HG03469 (cell line): ENCODE results near the gene DALRD3.

Experiments used
- ATAC-seq: cut with Tn5 transposase; IDR thresholded peaks from one replicate; pipeline ENCODE4 v1.9.1; 2021; ENCODE audit warnings: mild to moderate bottlenecking, moderate library complexity, moderate number of reproducible peaks; ENCODE audit not compliant: unreplicated experiment

The DALRD3 gene

GRCh38 chr3:49006408-49007067 is 11.8 kb downstream of the DALRD3 start:
- no peak for ATAC-seq

DNA sequence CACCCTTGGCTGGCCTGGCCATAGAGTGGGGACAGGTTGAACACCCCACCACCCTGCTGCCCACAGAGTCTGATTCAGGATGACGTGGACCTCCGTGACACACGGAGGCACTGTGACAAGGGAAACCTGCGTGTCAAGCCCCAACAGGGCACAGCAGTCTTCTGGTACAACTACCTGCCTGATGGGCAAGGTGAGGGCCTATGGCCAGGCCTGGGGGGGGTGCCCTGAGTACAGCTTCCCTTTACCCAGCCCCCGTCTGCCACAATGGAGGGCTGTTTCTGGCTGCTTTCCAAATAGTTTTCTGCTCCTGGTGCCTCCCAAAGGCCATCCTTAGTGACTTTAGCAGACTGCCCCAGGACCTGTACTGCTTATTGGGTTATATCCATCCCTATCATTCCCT is 12.4 kb downstream of the DALRD3 start:
- no peak for ATAC-seq

- no peak for ATAC-seq
These were observed 13.1 kb downstream of the DALRD3 start for GRCh38 chr3:49005303-49005680.

GRCh38 chr3:49004352-49005302 is 13.8 kb downstream of the DALRD3 start:
- ATAC-seq: no peak

DNA sequence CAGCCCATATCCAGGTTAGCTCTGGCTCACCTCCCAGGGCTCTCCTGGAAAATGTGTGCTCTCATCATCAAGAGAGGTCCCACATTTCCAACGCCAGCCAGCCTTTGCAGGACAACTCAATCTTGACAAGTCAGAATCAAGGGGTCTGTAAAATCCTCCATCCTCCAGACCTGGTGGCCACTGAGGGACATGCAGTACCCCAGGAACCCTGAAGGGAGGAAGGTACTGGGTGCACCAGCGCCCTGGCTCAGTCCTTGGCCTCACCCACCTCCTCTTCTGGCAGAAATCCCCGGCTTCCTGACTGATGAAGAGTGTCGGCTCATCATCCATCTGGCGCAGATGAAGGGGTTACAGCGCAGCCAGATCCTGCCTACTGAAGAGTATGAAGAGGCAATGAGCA is 17.2 kb downstream of the DALRD3 start:
- no peak for ATAC-seq

DNA sequence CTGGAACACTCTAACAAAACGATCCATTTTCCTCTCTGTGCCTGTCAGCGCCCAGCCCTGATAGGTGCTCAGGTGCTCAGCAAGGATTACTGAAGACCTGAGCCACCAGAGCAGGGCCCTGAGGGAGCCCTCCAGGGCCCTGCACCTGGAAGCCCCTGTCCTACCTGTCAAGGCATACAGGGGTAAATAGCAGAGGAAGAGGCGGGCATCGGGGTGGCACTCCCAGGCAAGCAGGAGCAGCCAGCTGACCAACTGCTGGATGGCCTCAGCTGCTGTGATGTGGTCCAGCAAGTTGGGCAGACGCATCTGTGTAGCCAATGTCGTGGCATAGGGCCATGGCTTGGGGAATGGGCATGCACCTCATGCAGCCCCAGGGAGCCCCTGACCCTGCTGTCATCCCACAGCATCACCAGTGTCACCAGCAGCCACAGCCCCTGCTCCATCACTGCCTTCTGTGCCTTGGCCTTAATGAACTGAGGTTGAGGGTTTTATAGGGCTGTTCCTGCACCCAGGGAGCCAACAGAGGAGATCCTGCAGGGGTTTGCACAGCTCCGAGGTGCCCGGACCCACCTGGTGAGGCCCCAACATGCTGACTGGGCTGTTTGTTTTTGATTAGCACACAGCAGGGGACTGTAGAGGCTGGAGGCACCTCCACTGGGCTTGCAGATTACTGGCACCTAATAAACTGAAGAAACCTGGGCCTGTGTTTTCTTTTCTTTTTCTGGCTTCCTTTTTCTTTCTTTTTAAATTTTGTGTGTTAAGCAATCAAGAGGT is 19.1 kb downstream of the DALRD3 start:
- ATAC-seq: no peak

DNA sequence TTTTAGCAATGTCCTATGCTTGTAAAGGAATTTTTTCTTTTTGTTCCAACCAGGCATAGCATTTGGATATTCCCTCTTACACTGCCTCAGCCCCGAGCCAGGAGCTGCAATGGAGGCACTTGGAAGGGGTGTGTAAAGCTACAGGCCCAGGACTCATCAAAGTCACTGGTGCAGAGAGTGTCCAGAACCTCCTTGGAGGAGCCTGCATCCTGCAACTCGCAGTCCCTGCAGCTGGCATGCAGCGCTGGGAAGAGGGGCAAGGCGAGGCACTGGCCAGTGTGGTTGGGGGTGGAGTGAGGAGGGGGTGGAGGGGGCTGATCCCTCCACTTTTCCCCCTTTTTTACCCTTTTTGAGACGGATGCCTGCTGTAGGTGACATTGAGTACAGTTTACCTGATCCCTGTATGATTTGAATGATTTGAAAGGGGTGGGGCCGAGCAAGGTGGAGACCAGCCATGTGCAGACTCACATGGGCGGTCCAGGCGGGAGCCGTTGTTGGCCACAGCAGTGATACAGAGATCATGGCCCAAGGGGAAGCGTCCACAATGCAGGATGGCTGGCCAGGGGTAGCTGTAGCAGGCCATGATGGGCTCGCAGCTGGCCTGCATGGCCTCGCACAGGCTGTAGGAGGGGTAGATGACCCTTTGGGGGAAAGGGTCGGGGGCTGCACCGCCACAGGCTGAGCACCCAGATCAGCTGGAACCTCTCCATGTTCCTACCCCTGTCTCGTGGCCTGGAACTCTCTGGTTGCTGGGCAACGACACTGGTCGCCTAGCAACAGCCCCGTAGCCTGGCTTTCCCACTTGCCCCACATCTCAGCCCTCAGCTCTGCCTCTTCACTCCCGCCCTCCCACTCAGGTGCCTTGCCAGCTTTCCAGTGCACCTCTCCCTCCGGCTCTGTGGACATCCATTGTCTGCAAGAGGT is 20.4 kb downstream of the DALRD3 start:
- no peak for ATAC-seq

DNA sequence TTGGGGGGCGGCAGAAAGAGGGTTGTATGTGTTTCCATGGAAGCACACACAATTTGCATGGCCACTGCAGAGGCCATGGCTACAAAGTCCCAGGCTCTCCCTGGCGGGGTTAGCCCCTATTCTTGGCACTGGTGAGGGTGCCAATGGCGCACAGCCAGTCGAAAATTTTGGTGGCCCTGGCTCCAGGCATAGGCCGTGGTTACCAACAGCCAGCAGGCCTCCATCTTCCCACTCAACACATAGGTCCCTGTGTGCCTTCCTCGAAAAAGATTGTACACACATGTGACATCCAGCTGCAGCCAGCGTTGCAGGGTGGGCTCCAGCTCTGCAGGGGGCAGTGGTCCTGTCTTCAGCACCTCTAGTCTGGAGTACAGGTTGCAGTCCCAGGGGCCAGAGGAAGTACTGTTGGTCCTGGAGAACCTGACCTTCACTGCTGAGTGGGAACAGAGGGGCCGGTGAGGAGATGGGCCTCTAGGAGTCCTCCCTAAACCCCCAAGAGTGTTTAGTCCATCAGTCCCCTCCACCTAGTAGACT is 21.2 kb downstream of the DALRD3 start:
- no peak for ATAC-seq

GRCh38 chr3:48996640-48997039 is 21.7 kb downstream of the DALRD3 start:
- no peak for ATAC-seq

GRCh38 chr3:48993834-48994233 is 24.5 kb downstream of the DALRD3 start:
- no peak for ATAC-seq

DNA sequence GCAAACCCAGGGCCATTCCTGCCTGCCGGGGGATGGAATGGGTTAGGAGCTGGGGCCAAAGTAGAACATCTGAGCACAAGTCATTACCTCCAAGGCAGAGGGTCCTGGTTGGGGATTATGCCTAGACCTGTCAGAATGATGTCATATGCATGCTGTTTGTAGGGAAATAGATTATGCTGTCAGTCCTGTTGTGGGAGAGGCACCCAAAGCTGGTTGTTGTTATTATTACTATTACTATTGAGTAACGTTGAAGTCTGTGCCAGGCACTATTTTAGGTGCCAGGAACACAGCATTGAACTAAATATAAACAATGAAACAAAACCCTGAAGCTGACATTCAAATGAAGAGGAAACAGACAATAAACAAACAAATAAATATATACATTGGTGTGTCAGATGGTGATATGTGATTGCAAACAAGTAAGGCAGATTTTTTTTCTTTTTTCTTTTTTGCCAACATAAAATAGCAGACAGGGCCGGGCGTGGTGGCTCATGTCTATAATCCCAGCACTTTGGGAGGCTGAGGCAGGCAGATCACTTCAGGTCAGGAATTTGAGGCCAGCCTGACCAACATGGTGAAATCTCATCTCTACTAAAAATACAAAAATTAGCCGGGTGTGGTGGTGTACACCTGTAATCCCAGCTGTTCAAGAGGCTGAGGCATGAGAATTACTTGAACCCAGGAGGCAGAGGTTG is 26.4 kb downstream of the DALRD3 start:
- ATAC-seq: no peak

DNA sequence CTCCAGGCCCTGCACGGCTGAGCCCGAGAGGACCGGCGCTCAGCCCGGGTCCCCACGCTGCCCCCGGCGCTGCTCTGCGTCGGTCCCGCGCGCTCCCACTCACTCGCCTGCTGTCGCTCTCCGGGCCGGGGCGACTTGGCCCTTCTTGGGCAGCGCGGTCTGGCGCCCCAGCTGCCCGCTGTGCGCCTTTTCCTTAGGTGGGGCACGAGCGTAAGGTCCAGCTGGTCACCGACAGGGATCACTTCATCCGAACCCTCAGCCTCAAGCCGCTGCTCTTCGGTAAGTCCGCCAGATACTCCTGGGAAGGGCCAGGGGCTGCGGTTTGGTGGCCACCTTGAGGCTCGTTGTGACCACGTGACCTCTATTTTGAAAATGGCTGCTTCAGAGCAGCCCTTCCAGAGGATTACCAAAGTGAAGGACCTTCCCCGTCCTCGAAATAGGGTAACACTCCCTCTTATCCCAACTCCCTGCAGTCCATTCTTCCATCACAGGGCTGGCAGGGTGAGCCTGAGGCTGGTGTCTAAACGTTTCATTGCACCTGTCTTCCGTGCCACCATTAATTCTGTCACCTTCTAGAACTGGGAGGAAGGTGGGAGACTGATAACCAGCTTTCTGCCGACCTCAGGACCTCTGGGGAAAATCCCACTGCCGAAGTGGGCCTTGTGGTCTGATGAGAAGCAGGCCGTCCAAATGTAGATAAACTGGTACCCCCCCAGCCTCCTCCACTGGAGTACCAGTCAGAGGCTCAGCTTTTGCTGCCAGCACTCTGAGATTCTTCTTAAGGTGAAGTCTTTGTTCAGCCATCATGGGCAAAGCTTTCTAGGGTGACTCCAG is 27.5 kb downstream of the DALRD3 start:
- no peak for ATAC-seq

DNA sequence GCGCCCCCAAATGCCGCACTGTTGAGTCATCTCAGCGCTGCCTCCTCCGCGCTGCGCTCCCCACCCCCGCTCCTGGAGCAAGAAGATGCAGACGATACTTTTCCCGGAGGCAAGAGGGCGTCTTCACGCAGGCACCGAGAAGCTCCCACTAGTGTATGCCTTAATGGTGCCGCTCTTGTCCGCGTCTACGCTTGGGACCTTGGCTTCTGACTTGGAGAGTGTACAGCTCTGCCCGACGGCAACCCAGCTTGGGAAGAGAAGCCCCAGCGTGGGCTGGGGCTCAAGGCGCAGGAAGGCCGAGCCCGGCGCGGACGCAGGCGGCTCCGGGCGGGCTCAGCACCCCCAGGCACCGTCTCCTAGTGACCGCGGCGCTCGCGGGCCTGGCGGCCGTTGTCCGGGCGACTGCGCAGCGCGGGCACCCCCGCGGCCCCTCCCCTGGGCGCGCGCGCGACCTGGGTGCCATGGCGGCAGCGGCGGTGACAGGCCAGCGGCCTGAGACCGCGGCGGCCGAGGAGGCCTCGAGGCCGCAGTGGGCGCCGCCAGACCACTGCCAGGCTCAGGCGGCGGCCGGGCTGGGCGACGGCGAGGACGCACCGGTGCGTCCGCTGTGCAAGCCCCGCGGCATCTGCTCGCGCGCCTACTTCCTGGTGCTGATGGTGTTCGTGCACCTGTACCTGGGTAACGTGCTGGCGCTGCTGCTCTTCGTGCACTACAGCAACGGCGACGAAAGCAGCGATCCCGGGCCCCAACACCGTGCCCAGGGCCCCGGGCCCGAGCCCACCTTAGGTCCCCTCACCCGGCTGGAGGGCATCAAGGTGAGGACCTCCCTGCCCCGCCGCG is 28.4 kb downstream of the DALRD3 start, which contains the start of gene P4HTM:
TSS of gene P4HTM (plus strand) at position 446 of the 840 bp plus-strand sequence. CDS start at position 462, 16 bp downstream.
- no peak for ATAC-seq

- ATAC-seq: no peak
These were observed 29.1 kb downstream of the DALRD3 start for GRCh38 chr3:48989126-48989795.

- no peak for ATAC-seq
These were observed 32.5 kb downstream of the DALRD3 start for GRCh38 chr3:48985831-48986376.

GRCh38 chr3:48984663-48985062 is 33.7 kb downstream of the DALRD3 start:
- no peak for ATAC-seq

DNA sequence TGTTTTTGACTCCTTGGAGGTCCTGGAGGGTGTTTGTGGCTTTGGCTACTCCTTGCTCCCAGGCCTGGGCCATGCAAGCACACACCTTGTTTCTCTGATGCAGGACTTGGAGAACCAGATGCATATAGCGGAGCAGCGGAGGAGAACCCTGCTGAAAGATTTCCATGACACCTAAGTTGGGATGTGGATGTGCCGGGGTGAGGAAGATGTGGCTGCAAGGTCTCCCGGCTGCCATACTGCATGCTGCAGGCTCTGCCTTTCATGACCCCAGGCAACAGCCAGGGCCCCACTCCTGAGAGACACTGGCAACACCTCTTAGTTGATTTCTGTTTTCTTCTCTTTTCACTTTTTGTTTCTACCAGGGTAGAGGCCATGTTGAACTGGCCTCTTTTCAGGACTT is 35.3 kb downstream of the DALRD3 start:
- no peak for ATAC-seq
